ENCODE measurements around the gene PER1.

GRCh38 chr17:8152112-8152775, at the start of gene PER1:
- TF ChIP-seq CTCF (conservative IDR thresholded peaks at IDR 0.05; ENCODE audit: low read depth, low read length) (no peak), EZH2 (IDR thresholded peaks at IDR 0.05; ENCODE audit: borderline replicate concordance, low read depth, low read length, poor library complexity, severe bottlenecking) (no peak)

Measured in A673 (cell line).